Stimulated activated CD8-positive, alpha-beta memory T cell treated with anti-CD3 and anti-CD28 coated beads, Interleukin-12 subunit alpha, Interleukin-12 subunit beta, amount 100 ng/mL, for 24 hours (primary cell): ENCODE results near the gene PTPRC.

ENCODE experiments used
- DNase-seq: peaks from one replicate; pipeline ENCODE4 v3.0.0-alpha.2; 2020; ENCODE audit errors: extremely low read depth

The PTPRC gene

GRCh38 chr1:198676253-198676652 lies 37.4 kb downstream of the PTPRC start:
- DNase-seq, result no peak

- no peak for DNase-seq
These were observed 38.2 kb downstream of the PTPRC start for GRCh38 chr1:198677027-198677426.

- DNase-seq, result no peak
These were observed 39.0 kb downstream of the PTPRC start for GRCh38 chr1:198677871-198678270.

- no peak for DNase-seq
These were observed 39.5 kb downstream of the PTPRC start for GRCh38 chr1:198678301-198678836.

- no peak for DNase-seq
These were observed 40.1 kb downstream of the PTPRC start for GRCh38 chr1:198678901-198679329.

GRCh38 chr1:198679535-198680173 lies 40.8 kb downstream of the PTPRC start:
- no peak for DNase-seq

GRCh38 chr1:198680174-198680875 lies 41.5 kb downstream of the PTPRC start:
- DNase-seq, result no peak

GRCh38 chr1:198681252-198681651 lies 42.4 kb downstream of the PTPRC start:
- no peak for DNase-seq

- DNase-seq, result peak; percentile 55
These were observed 43.3 kb downstream of the PTPRC start for GRCh38 chr1:198681831-198682759.

GRCh38 chr1:198682850-198683249 lies 44.0 kb downstream of the PTPRC start:
- no peak for DNase-seq

GRCh38 chr1:198683449-198683848 lies 44.6 kb downstream of the PTPRC start:
- DNase-seq, result no peak

- DNase-seq, result no peak
These were observed 47.4 kb downstream of the PTPRC start for GRCh38 chr1:198686069-198686728.

GRCh38 chr1:198687429-198687828 lies 48.6 kb downstream of the PTPRC start:
- DNase-seq, result no peak

GRCh38 chr1:198691063-198691462 lies 52.2 kb downstream of the PTPRC start:
- DNase-seq, result no peak

GRCh38 chr1:198693321-198693720 lies 54.5 kb downstream of the PTPRC start:
- no peak for DNase-seq

GRCh38 chr1:198694542-198694941 lies 55.7 kb downstream of the PTPRC start:
- DNase-seq, result no peak

- no peak for DNase-seq
These were observed 57.4 kb downstream of the PTPRC start for GRCh38 chr1:198696211-198696610.

GRCh38 chr1:198699167-198700015 lies 60.6 kb downstream of the PTPRC start:
- DNase-seq, result no peak

- DNase-seq, result no peak
These were observed 61.2 kb downstream of the PTPRC start for GRCh38 chr1:198700016-198700392.

GRCh38 chr1:198700396-198700795 lies 61.6 kb downstream of the PTPRC start:
- DNase-seq, result no peak

- DNase-seq, result no peak
These were observed 62.4 kb downstream of the PTPRC start for GRCh38 chr1:198701250-198701649.
